NOMO-1 treated with dmso at 0.1 percent for 144 hours (cell line): ENCODE measurements around the gene ACVR1C.
A peak's percentile ranks its signal among the peaks of the same experiment; 100 is the strongest.
"Not testable (repeated sequence)": the region's sequence is repeated elsewhere in the genome, so short reads cannot be mapped to it uniquely, and the experiment has no call there.

Source experiments
- DNase-seq: peaks from one replicate; lab custom pipeline; 2025; ENCODE audit not compliant: unreplicated experiment; lab: John Stamatoyannopoulos, UW

ACVR1C gene

GRCh38 chr2:157587576-157587975 lies 41.1 kb downstream of the ACVR1C start:
- no peak for DNase-seq

GRCh38 chr2:157574165-157574564 lies 54.5 kb downstream of the ACVR1C start:
- DNase-seq = no peak

GRCh38 chr2:157572725-157573124 lies 55.9 kb downstream of the ACVR1C start:
- no peak for DNase-seq

GRCh38 chr2:157566623-157567022 lies 62.0 kb downstream of the ACVR1C start:
- DNase-seq = not testable (repeated sequence)

GRCh38 chr2:157566113-157566512 lies 62.6 kb downstream of the ACVR1C start:
- DNase-seq = not testable (repeated sequence)

- no peak for DNase-seq
Measured at GRCh38 chr2:157565550-157565949, 63.1 kb downstream of the ACVR1C start.

- no peak for DNase-seq
Measured at GRCh38 chr2:157559890-157560289, 68.8 kb downstream of the ACVR1C start.

- DNase-seq = no peak
Measured at GRCh38 chr2:157559461-157559860, 69.2 kb downstream of the ACVR1C start.

GRCh38 chr2:157559061-157559460 lies 69.6 kb downstream of the ACVR1C start:
- DNase-seq = no peak

GRCh38 chr2:157557770-157558169 lies 70.9 kb downstream of the ACVR1C start:
- DNase-seq = no peak

- peak; percentile 28 for DNase-seq
Measured at GRCh38 chr2:157540102-157540501, 88.6 kb downstream of the ACVR1C start.

GRCh38 chr2:157538064-157538463 lies 90.6 kb downstream of the ACVR1C start:
- no peak for DNase-seq

- no peak for DNase-seq
Measured at GRCh38 chr2:157536815-157537214, 91.8 kb downstream of the ACVR1C start.

- DNase-seq = no peak
Measured at GRCh38 chr2:157528963-157529751, 99.5 kb downstream of the ACVR1C start.

GRCh38 chr2:157526070-157526469 lies 102.6 kb downstream of the ACVR1C start:
- no peak for DNase-seq

- no peak for DNase-seq
Measured at GRCh38 chr2:157523270-157524247, 105.1 kb downstream of the ACVR1C start.

GRCh38 chr2:157514966-157515365 lies 113.7 kb downstream of the ACVR1C start:
- not testable (repeated sequence) for DNase-seq

GRCh38 chr2:157509744-157510143 lies 118.9 kb downstream of the ACVR1C start:
- DNase-seq = no peak

- peak; percentile 61 for DNase-seq
Measured at GRCh38 chr2:157508676-157509075, 120.0 kb downstream of the ACVR1C start.

- DNase-seq = no peak
Measured at GRCh38 chr2:157506586-157506985, 122.1 kb downstream of the ACVR1C start.

- DNase-seq = no peak
Measured at GRCh38 chr2:157504623-157505022, 124.0 kb downstream of the ACVR1C start.

GRCh38 chr2:157501026-157501425 lies 127.6 kb downstream of the ACVR1C start:
- no peak for DNase-seq
